Adrenal gland (tissue), 5 donors: ENCODE measurements around the gene CRAT.

Source experiments
- POLR2A ChIP-seq, 2 donors: fragments of 450-650 bp; IDR thresholded peaks; one replicate each; pipeline ENCODE4 v1.6.1; 2017; ENCODE audit warnings: antibody characterized with exemption in 2 of 2, mild to moderate bottlenecking in 2 of 2, moderate library complexity in 1 of 2
- TF ChIP-seq, protein P1 (sequence below), 6 experiments: fragments of 450-650 bp in 4 of 6; fragments of 200-600 bp in 2 of 6; sonication (generic) in 1 of 6; IDR thresholded peaks; 1 replicate in 5 of 6; 2 replicates in 1 of 6; pipeline versions ENCODE4 v1.5.1 to v1.8.0; 2016 to 2021; ENCODE audit warnings: antibody characterized with exemption in 6 of 6, mild to moderate bottlenecking in 2 of 6, moderate library complexity in 1 of 6
- donor health status: DM: no; HTN: no; CAD: no.

GRCh38 chr9:129078691-129079503, 31.7 kb downstream of the CRAT start:
- TF ChIP-seq, protein P1, sequence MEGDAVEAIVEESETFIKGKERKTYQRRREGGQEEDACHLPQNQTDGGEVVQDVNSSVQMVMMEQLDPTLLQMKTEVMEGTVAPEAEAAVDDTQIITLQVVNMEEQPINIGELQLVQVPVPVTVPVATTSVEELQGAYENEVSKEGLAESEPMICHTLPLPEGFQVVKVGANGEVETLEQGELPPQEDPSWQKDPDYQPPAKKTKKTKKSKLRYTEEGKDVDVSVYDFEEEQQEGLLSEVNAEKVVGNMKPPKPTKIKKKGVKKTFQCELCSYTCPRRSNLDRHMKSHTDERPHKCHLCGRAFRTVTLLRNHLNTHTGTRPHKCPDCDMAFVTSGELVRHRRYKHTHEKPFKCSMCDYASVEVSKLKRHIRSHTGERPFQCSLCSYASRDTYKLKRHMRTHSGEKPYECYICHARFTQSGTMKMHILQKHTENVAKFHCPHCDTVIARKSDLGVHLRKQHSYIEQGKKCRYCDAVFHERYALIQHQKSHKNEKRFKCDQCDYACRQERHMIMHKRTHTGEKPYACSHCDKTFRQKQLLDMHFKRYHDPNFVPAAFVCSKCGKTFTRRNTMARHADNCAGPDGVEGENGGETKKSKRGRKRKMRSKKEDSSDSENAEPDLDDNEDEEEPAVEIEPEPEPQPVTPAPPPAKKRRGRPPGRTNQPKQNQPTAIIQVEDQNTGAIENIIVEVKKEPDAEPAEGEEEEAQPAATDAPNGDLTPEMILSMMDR (IDR thresholded peaks at IDR 0.05) = no peak
- TF ChIP-seq POLR2A (IDR thresholded peaks at IDR 0.05) = no peak
